Measurements from ENCODE around the gene GAMT.

Gene GAMT

DNA sequence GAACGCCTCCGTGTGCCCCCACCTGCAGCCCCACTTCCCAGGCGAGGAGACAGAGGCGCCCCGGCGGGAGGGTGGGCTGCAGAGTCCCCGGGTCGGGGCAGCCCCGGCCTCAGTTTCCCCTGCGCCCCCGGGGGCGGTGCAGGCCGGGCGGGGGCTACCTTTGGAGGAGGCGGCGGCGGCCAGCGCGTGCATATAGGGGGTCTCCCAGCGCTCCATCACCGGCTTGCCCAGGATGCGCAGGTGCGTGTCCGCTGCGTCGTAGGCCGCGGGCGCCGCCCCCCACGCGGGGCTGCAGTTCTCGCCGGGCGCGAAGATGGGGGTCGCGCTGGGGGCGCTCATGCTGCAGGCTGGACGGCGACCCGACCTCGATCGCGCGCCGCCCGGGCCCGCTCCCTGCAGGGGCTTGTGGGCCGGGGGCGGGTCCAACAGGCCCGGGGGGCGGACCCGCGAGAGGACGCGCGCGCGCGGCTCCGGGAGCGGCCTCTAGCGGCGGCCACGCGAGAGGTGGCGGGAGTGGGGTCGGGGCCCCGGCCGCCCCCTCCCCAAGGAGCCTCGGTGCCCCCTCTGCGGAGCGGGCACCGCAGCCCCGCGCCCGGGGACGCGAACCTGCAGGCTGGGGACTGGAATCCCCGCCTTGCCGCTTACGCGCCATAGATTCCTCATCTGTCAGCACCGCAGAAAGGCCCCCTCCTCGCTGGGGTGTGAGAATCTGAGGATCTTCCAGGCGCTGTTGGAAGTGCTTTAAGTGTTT lies at the start of gene GAMT:
Gene GAMT, minus strand, starts transcription at position 405 of the 751 bp plus-strand sequence. Its CDS starts 66 bp downstream, at position 339.
- TF ChIP-seq, protein P1, sequence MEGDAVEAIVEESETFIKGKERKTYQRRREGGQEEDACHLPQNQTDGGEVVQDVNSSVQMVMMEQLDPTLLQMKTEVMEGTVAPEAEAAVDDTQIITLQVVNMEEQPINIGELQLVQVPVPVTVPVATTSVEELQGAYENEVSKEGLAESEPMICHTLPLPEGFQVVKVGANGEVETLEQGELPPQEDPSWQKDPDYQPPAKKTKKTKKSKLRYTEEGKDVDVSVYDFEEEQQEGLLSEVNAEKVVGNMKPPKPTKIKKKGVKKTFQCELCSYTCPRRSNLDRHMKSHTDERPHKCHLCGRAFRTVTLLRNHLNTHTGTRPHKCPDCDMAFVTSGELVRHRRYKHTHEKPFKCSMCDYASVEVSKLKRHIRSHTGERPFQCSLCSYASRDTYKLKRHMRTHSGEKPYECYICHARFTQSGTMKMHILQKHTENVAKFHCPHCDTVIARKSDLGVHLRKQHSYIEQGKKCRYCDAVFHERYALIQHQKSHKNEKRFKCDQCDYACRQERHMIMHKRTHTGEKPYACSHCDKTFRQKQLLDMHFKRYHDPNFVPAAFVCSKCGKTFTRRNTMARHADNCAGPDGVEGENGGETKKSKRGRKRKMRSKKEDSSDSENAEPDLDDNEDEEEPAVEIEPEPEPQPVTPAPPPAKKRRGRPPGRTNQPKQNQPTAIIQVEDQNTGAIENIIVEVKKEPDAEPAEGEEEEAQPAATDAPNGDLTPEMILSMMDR (IDR thresholded peaks at IDR 0.05) = peak; percentile 88

DNA sequence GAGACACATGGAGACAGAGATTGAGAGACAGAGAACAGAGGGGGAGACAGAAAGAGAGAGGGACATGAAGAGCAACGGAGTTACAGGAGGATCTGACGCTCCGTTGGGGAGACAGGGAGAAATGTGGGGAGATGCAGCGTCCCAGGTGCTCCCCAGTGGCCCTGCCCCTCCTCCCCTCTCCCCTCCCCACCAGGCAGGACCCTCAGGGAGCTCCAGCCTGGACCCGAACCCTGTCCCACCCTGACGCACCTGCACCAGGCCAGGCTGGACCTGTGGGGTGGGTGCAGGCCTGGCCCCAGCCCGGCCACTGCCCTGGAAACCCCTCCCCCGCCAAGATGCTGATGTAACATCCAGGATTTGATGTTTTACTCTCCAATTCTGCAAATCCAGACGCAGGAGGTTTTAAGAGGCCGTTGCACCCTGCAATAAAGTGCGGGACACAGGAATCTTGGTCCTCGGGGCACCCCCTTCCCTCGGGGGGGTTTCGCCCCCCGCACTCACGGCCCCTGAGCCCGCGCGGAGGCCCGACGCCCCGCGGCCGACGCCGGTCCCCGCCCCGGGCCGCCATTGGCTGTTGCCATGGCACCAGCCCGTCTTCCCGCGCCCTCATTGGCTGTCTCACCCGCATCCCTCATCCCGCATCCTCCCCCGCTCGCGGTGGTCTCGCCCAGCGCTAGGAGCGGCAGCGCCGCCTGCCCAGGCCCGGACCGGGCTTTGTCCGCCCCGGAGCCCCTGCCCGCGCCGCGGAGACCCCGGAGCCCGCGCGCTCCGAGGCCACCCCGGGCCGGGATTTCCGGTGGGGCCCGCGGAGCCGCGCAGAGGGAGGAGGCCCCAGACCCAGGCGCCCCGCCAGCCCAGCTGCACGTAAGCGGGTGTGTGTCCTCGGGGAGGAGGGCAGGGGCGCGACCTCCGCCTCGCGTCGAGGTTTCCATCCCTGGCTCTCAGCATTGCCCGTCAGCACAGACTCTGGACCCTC lies 48.4 kb upstream of the GAMT start, which contains the start of gene APC2:
Gene APC2, plus strand, starts transcription at position 655 of the 976 bp plus-strand sequence. CDS start 2,881 bp downstream, outside the sequence.
- TF ChIP-seq, protein P1 (IDR thresholded peaks at IDR 0.05) = no peak

DNA sequence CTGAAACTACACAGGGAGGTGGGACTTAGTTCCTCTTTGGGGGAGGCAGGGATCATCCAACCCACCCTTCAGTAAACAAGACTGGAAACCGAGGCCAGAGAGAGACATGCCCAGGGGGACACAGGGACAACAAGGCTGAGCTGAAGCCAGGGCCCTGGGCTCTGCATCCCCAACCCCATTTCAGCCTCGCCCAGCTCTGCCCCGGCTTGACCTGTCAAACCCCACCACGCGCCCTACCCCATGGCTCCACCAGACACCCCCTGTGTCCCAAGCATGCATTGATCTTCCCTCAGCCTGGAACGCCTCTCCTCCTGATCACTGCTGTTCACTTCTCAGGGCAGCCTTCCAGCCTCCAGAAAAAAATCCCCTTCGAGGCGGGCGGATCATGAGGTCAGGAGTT lies 46.6 kb upstream of the GAMT start:
- TF ChIP-seq, protein P1 (IDR thresholded peaks at IDR 0.05) = no peak

DNA sequence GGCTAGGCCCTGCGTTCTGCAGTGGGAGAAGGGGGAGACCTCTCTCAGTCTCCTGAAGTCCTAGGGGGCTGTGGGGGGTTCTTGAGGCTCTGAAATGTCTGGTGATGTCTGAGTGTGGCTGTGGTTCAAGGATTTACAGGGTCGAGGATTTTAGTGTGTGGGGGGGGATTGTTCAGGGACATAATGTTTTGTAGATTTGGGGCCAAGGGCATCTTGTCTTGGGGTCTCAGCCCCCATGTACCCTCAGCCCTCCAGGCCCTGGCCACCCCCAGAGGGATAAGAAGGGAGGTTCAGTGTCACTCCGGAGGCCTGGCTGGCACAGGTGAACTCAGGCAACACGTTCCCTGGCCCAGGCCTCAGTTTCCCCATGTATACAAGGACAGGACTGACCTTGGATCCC lies 46.2 kb upstream of the GAMT start:
- TF ChIP-seq, protein P1 (IDR thresholded peaks at IDR 0.05) = no peak

DNA sequence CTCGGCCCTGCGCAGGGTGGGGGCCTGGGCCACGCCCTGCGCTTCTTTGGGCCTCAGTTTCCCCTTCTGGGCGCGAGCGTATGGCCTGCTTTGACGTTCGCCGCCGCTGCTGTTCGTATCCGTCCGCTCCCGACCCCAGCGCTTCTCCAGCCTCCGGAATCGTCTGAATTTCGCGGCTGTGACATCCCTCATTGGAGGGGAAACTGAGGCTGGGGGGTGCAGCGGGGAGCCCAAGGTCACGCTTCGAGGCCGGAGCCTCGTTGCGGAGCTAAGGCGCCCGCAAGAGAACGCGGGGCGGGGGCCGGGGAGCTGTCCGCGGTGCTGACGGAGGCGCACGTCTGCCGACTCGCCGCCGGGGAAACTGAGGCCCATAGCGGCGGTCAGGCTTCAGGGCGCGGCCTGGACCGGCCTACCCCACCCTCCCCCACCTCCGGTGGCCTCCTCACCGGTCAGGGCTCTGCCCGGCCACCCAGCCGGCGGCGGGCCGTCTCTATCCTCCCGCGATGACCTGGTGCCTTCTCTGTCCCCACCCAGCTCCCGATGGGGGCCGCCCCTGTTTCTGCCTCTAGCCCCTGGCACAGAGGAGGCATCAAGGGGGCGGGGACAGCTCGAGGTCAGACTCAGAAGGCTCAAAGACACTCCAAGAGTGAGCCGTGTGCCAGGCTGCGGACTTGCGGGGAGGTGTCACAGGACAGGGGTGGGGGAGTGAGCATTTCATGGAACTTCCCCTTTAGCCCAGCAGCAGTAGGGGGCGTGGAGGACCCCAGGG lies 45.6 kb upstream of the GAMT start:
- TF ChIP-seq, protein P1 (IDR thresholded peaks at IDR 0.05) = no peak

DNA sequence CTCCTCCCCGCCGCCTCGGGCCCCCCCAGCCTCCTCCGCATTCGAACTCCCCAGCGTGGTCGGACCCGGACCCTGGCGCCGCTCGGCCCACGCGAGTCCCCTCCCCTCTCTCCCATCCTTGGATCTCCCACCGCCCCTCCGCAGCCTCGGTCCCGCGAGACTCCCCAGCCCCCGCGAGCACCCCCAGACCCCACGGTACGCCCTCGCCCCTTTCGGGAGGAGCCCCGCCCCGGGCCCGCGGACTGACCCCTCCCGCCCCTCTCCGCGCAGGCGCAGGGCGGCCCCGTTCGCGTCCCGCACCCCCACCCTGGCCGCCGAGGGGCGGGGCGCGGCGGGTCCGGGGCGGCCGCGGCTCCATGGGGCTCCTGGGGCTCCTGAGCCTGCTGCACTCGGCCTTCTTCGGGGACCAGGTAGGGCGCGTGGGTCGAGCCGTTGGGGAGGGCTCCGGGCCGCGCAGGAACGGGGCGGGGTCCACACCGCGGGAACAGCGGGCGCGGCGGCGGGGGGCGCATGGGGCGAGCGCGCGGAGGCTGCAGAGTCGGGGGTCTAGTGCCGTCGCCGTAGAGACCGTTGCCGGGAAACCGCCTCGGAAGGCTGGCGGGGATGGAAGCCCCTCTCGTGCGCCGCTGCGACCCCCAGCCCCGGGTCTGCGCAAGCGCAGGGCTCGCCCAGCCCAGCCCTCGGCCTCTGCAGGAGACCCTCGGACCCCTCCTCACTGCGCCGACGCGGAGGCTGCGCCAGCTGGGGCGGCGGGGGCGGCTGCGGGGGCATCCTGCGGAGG lies 44.8 kb upstream of the GAMT start:
- TF ChIP-seq, protein P1 (IDR thresholded peaks at IDR 0.05) = no peak
